Progenitor cell of endocrine pancreas (in vitro differentiated cells): ENCODE data around the gene DNMT3A. TPM values are rescaled to one million over a fixed set of nuclear protein-coding genes. Genes with fewer than 3 reads are reported as not detected.

Experiments used
- DNase-seq: peaks from one replicate; pipeline ENCODE4 v3.0.0; 2021; ENCODE audit warnings: low spot score; ENCODE audit not compliant: unreplicated experiment
- H3K27ac Mint-ChIP-seq: 2 replicates; pipeline ENCODE4 v1.8.0; 2021; ENCODE audit warnings: mild to moderate bottlenecking, moderate library complexity, mixed read lengths
- H3K27me3 Mint-ChIP-seq: 2 replicates; pipeline ENCODE4 v1.8.0; 2021; ENCODE audit warnings: mixed read lengths
- H3K36me3 Mint-ChIP-seq: 2 replicates; pipeline ENCODE4 v1.8.0; 2022; ENCODE audit warnings: mixed read lengths; ENCODE audit not compliant: insufficient read depth
- H3K4me1 Mint-ChIP-seq: 2 replicates; pipeline ENCODE4 v1.8.0; 2021; ENCODE audit warnings: low read depth, mixed read lengths
- H3K4me3 Mint-ChIP-seq: 2 replicates; pipeline ENCODE4 v1.8.0; 2021; ENCODE audit warnings: low read depth, mild to moderate bottlenecking, moderate library complexity, mixed read lengths
- H3K9me3 Mint-ChIP-seq: 2 replicates; pipeline ENCODE4 v1.8.0; 2021; ENCODE audit warnings: low read depth, mixed read lengths
- CTCF ChIP-seq: fragments of 200-600 bp; sonication (generic); IDR thresholded peaks from one replicate; pipeline ENCODE4 v1.5.0; 2021; ENCODE audit warnings: antibody characterized with exemption, mild to moderate bottlenecking; ENCODE audit not compliant: unreplicated experiment
- total RNA-seq: library from RNA; stranded (reverse); gene quantifications from 2 replicates; pipeline ENCODE4 v1.2.1, GENCODE V29; 2021

DNMT3A gene
- total RNA-seq, 1 donor from 2014 or later = 168 TPM

- Mint-ChIP-seq H3K4me1 (peaks cover 11% of the 10 kb centered on the region), H3K4me3 (no peak overlapping the region), H3K36me3 (no peaks in the 10 kb centered on the region), H3K27ac (no peak overlapping the region), H3K27me3 (peaks cover 42% of the 10 kb centered on the region), H3K9me3 (no peaks in the 10 kb centered on the region)
- no peak for TF ChIP-seq CTCF
- DNase-seq = no peak
Measured at GRCh38 chr2:25366629-25367028, 24.9 kb upstream of the DNMT3A start.

- Mint-ChIP-seq H3K36me3 (no peaks in the 10 kb centered on the region), H3K9me3 (no peaks in the 10 kb centered on the region), H3K4me3 (no peak overlapping the region), H3K27ac (no peak overlapping the region), H3K4me1 (peaks cover 4% of the 10 kb centered on the region), H3K27me3 (peaks cover 41% of the 10 kb centered on the region)
- no peak for DNase-seq
- no peak for TF ChIP-seq CTCF
Measured at GRCh38 chr2:25365241-25365640, 23.5 kb upstream of the DNMT3A start.

- peaks cover 38% of the 10 kb centered on the region for H3K27me3 Mint-ChIP-seq
- no peak for TF ChIP-seq CTCF
- H3K4me1 Mint-ChIP-seq = peaks cover 4% of the 10 kb centered on the region
- DNase-seq = no peak
- H3K9me3 Mint-ChIP-seq = no peaks in the 10 kb centered on the region
- no peaks in the 10 kb centered on the region for H3K36me3 Mint-ChIP-seq
- H3K4me3 Mint-ChIP-seq = no peak overlapping the region
- H3K27ac Mint-ChIP-seq = no peak overlapping the region
Measured at GRCh38 chr2:25363733-25364132, 22.0 kb upstream of the DNMT3A start.

- Mint-ChIP-seq H3K9me3 (no peaks in the 10 kb centered on the region), H3K27me3 (peaks cover 38% of the 10 kb centered on the region), H3K27ac (no peak overlapping the region), H3K4me1 (peaks cover 4% of the 10 kb centered on the region), H3K4me3 (peak overlapping the region; percentile 2), H3K36me3 (no peaks in the 10 kb centered on the region)
- no peak for DNase-seq
- no peak for TF ChIP-seq CTCF
Measured at GRCh38 chr2:25362434-25363145, 20.9 kb upstream of the DNMT3A start.

- Mint-ChIP-seq H3K9me3 (no peaks in the 10 kb centered on the region), H3K27ac (no peak overlapping the region), H3K36me3 (no peaks in the 10 kb centered on the region), H3K27me3 (peaks cover 39% of the 10 kb centered on the region), H3K4me3 (peak overlapping the region; percentile 2), H3K4me1 (peaks cover 4% of the 10 kb centered on the region)
- peak; percentile 94 for DNase-seq
- peak; percentile 96 for TF ChIP-seq CTCF
Measured at GRCh38 chr2:25362049-25362433, 20.3 kb upstream of the DNMT3A start.
